ENCODE measurements around the gene DPF3.

The DPF3 gene

GRCh38 chr14:72816287-72816686 lies 77.6 kb downstream of the DPF3 start:
- Histone ChIP-seq H3K9me3 (ENCODE audit: control insufficient read depth, insufficient read depth, low read length) (no peaks in the 10 kb centered on the region), H3K36me3 (ENCODE audit: control insufficient read depth, low read length) (no peaks in the 10 kb centered on the region), H3K4me1 (ENCODE audit: control insufficient read depth, low read length) (no peaks in the 10 kb centered on the region), H3K4me3 (ENCODE audit: low read length) (no peak overlapping the region), H3F3A (ENCODE audit: control insufficient read depth, insufficient read depth) (no peaks in the 10 kb centered on the region), H3K79me2 (ENCODE audit: control insufficient read depth, low read length) (no peaks in the 10 kb centered on the region), H3K4me2 (ENCODE audit: low read length) (no peak overlapping the region), H3K27me3 (ENCODE audit: control insufficient read depth, low read length) (no peaks in the 10 kb centered on the region), H3K27ac (ENCODE audit: low read depth, low read length) (no peak overlapping the region), H3K9me2 (replicated peaks; ENCODE audit: control insufficient read depth, low read length) (no peaks in the 10 kb centered on the region), H4K20me1 (ENCODE audit: control insufficient read depth, insufficient read depth, low read depth, low read length) (no peaks in the 10 kb centered on the region)
- TF ChIP-seq EZH2phosphoT487 (IDR thresholded peaks at IDR 0.05; ENCODE audit: borderline replicate concordance, low read length) (no peak), CTCF (IDR thresholded peaks at IDR 0.05; ENCODE audit: low read depth, low read length, poor library complexity, severe bottlenecking) (no peak)

- Histone ChIP-seq H3F3A (ENCODE audit: control insufficient read depth, insufficient read depth) (no peaks in the 10 kb centered on the region), H3K9me2 (replicated peaks; ENCODE audit: control insufficient read depth, low read length) (no peaks in the 10 kb centered on the region), H3K4me2 (ENCODE audit: low read length) (no peak overlapping the region), H3K27ac (ENCODE audit: low read depth, low read length) (no peak overlapping the region), H3K4me3 (ENCODE audit: low read length) (no peak overlapping the region), H3K4me1 (ENCODE audit: control insufficient read depth, low read length) (no peaks in the 10 kb centered on the region), H4K20me1 (ENCODE audit: control insufficient read depth, insufficient read depth, low read depth, low read length) (no peaks in the 10 kb centered on the region), H3K9me3 (ENCODE audit: control insufficient read depth, insufficient read depth, low read length) (no peaks in the 10 kb centered on the region), H3K79me2 (ENCODE audit: control insufficient read depth, low read length) (no peaks in the 10 kb centered on the region), H3K27me3 (ENCODE audit: control insufficient read depth, low read length) (no peaks in the 10 kb centered on the region), H3K36me3 (ENCODE audit: control insufficient read depth, low read length) (no peaks in the 10 kb centered on the region)
- no peak for TF ChIP-seq CTCF (IDR thresholded peaks at IDR 0.05; ENCODE audit: low read depth, low read length, poor library complexity, severe bottlenecking)
- no peak for TF ChIP-seq EZH2phosphoT487 (IDR thresholded peaks at IDR 0.05; ENCODE audit: borderline replicate concordance, low read length)
These were observed 78.5 kb downstream of the DPF3 start for GRCh38 chr14:72815430-72815829.

- Histone ChIP-seq H3K4me1 (ENCODE audit: control insufficient read depth, low read length) (no peaks in the 10 kb centered on the region), H3K79me2 (ENCODE audit: control insufficient read depth, low read length) (no peaks in the 10 kb centered on the region), H3K4me3 (ENCODE audit: low read length) (no peak overlapping the region), H3K9me3 (ENCODE audit: control insufficient read depth, insufficient read depth, low read length) (no peaks in the 10 kb centered on the region), H3K27me3 (ENCODE audit: control insufficient read depth, low read length) (no peaks in the 10 kb centered on the region), H4K20me1 (ENCODE audit: control insufficient read depth, insufficient read depth, low read depth, low read length) (no peaks in the 10 kb centered on the region), H3K36me3 (ENCODE audit: control insufficient read depth, low read length) (no peaks in the 10 kb centered on the region), H3K4me2 (ENCODE audit: low read length) (no peak overlapping the region), H3K9me2 (replicated peaks; ENCODE audit: control insufficient read depth, low read length) (no peaks in the 10 kb centered on the region), H3F3A (ENCODE audit: control insufficient read depth, insufficient read depth) (no peaks in the 10 kb centered on the region), H3K27ac (ENCODE audit: low read depth, low read length) (no peak overlapping the region)
- TF ChIP-seq EZH2phosphoT487 (IDR thresholded peaks at IDR 0.05; ENCODE audit: borderline replicate concordance, low read length) (no peak), CTCF (IDR thresholded peaks at IDR 0.05; ENCODE audit: low read depth, low read length, poor library complexity, severe bottlenecking) (no peak)
These were observed 81.5 kb downstream of the DPF3 start for GRCh38 chr14:72812292-72812851.
